Omental fat pad (tissue), 4 donors: Measurements from ENCODE around the gene UBE3A. TPM values are rescaled to one million over a fixed set of nuclear protein-coding genes. Genes with fewer than 3 reads are reported as not detected.

Source experiments
- ATAC-seq: fragments of 150-250 bp; one replicate; pipeline ENCODE4 v1.9.1; 2016; ENCODE audit warnings: mild to moderate bottlenecking, moderate library complexity; ENCODE audit not compliant: low FRiP score
- DNase-seq: peaks from one replicate; pipeline ENCODE4 v3.0.0-alpha.2; 2019; ENCODE audit warnings: low spot score
- CTCF ChIP-seq, 3 donors: fragments of 450-650 bp; IDR thresholded peaks; one replicate each; pipeline ENCODE4 v1.5.1; 2016 to 2017; ENCODE audit warnings: antibody characterized with exemption in 3 of 3, mild to moderate bottlenecking in 3 of 3, moderate library complexity in 2 of 3
- total RNA-seq, 4 donors: library from RNA; depleted of rRNA; stranded (reverse); fragments of >200 nt; gene quantifications; one replicate each; pipeline ENCODE4 v1.1.0, GENCODE V29; 2016

Gene UBE3A
- total RNA-seq, 4 donors from 2014 or later: 54.1 to 71.6 (median 61.9) TPM

- DNase-seq (no peak), ATAC-seq (no peak)
- no peak for TF ChIP-seq CTCF (IDR thresholded peaks at IDR 0.05)
Observed at GRCh38 chr15:25372298-25372697, 66.5 kb downstream of the UBE3A start.

GRCh38 chr15:25368850-25369249, 70.0 kb downstream of the UBE3A start:
- ATAC-seq: no peak
- no peak for DNase-seq
- TF ChIP-seq CTCF (IDR thresholded peaks at IDR 0.05): no peak

GRCh38 chr15:25366058-25366457, 72.8 kb downstream of the UBE3A start:
- no peak for TF ChIP-seq CTCF (IDR thresholded peaks at IDR 0.05)

GRCh38 chr15:25362545-25362944, 76.3 kb downstream of the UBE3A start:
- DNase-seq (no peak), ATAC-seq (no peak)
- TF ChIP-seq CTCF (IDR thresholded peaks at IDR 0.05): no peak

More at GRCh38 chr15:25366058-25366457, 72.8 kb downstream of the UBE3A start:
- no peak for ATAC-seq
- DNase-seq: no peak

- TF ChIP-seq CTCF (IDR thresholded peaks at IDR 0.05): no peak
- DNase-seq (no peak), ATAC-seq (no peak)
Observed at GRCh38 chr15:25347707-25348106, 91.1 kb downstream of the UBE3A start.

GRCh38 chr15:25346371-25346770, 92.5 kb downstream of the UBE3A start:
- ATAC-seq: no peak
- no peak for DNase-seq
- no peak for TF ChIP-seq CTCF (IDR thresholded peaks at IDR 0.05)

GRCh38 chr15:25345943-25346342, 92.9 kb downstream of the UBE3A start:
- DNase-seq (no peak), ATAC-seq (no peak)
- TF ChIP-seq CTCF (IDR thresholded peaks at IDR 0.05): no peak
